SU-DHL-6 (cell line): ENCODE results near the gene BAIAP3.

ENCODE experiments used
- CTCF ChIP-seq: fragments of 200-600 bp; sonication (generic); IDR thresholded peaks from one replicate; pipeline ENCODE4 v1.5.1; 2017; ENCODE audit warnings: antibody characterized with exemption, mild to moderate bottlenecking, low read length, moderate library complexity; ENCODE audit not compliant: insufficient read depth, poor library complexity, severe bottlenecking
- EZH2phosphoT487 ChIP-seq: fragments of 200-600 bp; sonication (generic), shearing (Covaris generic); conservative IDR thresholded peaks from 2 replicates; pipeline ENCODE4 v1.6.1; 2018; ENCODE audit warnings: mild to moderate bottlenecking, antibody characterized with exemption, low read length, moderate library complexity, mixed read lengths

DNA sequence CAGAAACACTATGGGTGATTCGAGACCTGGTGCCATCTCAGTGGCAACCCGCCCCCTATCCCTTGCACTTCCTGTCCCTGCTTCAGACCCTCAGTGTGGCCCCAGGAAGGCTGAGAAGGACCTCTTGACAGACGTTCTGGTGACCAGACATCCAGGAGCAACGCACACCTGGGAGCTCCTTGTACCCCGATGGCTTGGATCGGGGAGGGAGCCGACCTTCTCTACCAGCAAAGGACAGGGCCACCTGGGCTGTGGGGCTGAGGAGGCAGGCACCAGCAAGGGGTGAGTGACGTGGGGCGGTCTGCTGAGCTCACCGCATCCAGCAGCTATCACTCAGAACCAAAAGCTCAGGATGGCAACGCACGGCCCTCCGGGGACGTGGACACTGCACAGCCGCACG, 53.9 kb downstream of the BAIAP3 start:
- TF ChIP-seq CTCF (no peak), EZH2phosphoT487 (no peak)
